Glutamatergic neuron (in vitro differentiated cells): ENCODE results near the gene LCN2. TPM values are rescaled to one million over a fixed set of nuclear protein-coding genes. Genes with fewer than 3 reads are reported as not detected.
A peak's percentile ranks its signal among the peaks of the same experiment; 100 is the strongest.

Source experiments
- DNase-seq: peaks from one replicate; pipeline ENCODE4 v3.0.0; 2022
- H3K27ac Mint-ChIP-seq: one replicate; pipeline ENCODE4 v1.8.0; 2020; ENCODE audit warnings: mild to moderate bottlenecking, mixed read lengths, inconsistent platforms; ENCODE audit not compliant: unreplicated experiment
- H3K27me3 Mint-ChIP-seq: one replicate; pipeline ENCODE4 v1.8.0; 2020; ENCODE audit warnings: mild to moderate bottlenecking, moderate library complexity, mixed read lengths, inconsistent platforms; ENCODE audit not compliant: unreplicated experiment
- H3K36me3 Mint-ChIP-seq: one replicate; pipeline ENCODE4 v1.8.0; 2020; ENCODE audit warnings: mild to moderate bottlenecking, mixed read lengths, inconsistent platforms; ENCODE audit not compliant: unreplicated experiment
- H3K4me1 Mint-ChIP-seq: one replicate; pipeline ENCODE4 v1.8.0; 2020; ENCODE audit warnings: mild to moderate bottlenecking, low read depth, mixed read lengths, inconsistent platforms; ENCODE audit not compliant: unreplicated experiment
- H3K4me3 Mint-ChIP-seq: one replicate; pipeline ENCODE4 v1.8.0; 2020; ENCODE audit warnings: mild to moderate bottlenecking, mixed read lengths, inconsistent platforms; ENCODE audit not compliant: unreplicated experiment
- H3K9me3 Mint-ChIP-seq: one replicate; pipeline ENCODE4 v1.8.0; 2020; ENCODE audit warnings: mild to moderate bottlenecking, moderate library complexity, mixed read lengths, inconsistent platforms; ENCODE audit not compliant: unreplicated experiment
- CTCF ChIP-seq: fragments of 200-600 bp; sonication (generic); IDR thresholded peaks from one replicate; pipeline ENCODE4 v1.5.0; 2021; ENCODE audit not compliant: partially characterized antibody, unreplicated experiment
- total RNA-seq: library from RNA; stranded (reverse); fragmentation: NEBNext Ultra II Directional; extraction: Animal tissue kit (Norgen Biotek cat#: 25700); gene quantifications from one replicate; pipeline ENCODE4 v1.2.1, GENCODE V29; 2021; ENCODE audit not compliant: unreplicated experiment

The LCN2 gene
- total RNA-seq, 1 donor from 2014 or later = not detected

- Mint-ChIP-seq H3K36me3 (no peaks in the 10 kb centered on the region), H3K9me3 (peaks cover 14% of the 10 kb centered on the region), H3K27me3 (peaks cover 5% of the 10 kb centered on the region), H3K27ac (no peak overlapping the region), H3K4me1 (peaks cover 6% of the 10 kb centered on the region), H3K4me3 (no peak overlapping the region)
- DNase-seq = peak; percentile 5
- TF ChIP-seq CTCF = no peak
Measured at GRCh38 chr9:128143525-128144238, 5.6 kb upstream of the LCN2 start.

DNA sequence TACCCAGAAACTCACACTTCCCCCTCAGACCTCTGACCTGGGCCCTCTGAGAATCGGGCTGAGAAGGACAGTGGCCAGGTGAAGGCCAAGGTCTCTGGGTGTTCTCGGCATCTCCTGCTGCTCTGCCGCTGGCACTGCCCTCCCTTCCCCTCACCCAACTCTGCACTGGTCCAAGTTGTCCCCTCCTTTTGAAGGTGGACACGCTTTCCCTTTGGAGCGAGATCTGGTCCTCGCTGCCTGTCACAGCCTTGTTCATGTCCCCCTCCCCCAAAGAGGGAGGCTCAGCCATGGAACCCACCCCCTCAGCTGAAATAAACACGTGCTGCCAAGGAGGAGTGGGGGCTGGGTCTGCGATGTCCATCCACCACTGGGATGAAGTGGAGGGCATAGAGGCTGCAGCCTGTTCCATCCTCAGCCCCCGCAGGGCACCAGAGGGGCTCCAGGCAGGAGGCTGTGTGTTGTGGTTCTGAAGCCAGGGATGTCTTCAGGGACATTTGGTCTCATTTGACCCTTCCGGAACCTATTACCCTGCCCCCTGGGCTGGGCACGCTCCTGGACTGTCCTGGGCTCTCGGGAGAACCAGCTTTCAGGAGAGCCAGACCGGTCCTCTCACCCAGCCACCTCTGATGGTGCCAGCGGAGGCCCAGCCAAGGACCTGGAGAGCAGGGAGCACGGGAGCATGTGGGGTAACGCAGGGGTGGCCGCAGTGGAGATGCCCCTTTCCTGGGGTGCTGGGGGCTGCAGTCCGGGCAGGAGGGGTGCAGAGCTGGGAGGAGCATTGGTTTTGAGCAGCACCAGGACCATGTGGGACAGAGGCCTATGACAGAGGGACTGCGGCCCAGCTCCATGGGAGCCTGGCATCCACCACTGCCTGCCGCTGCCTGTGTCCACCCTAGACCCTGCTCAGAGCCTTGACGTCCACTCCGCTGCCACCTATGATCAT is 4.7 kb upstream of the LCN2 start:
- H3K4me1 Mint-ChIP-seq = peaks cover 6% of the 10 kb centered on the region
- H3K4me3 Mint-ChIP-seq = no peak overlapping the region
- H3K9me3 Mint-ChIP-seq = peaks cover 14% of the 10 kb centered on the region
- H3K36me3 Mint-ChIP-seq = no peaks in the 10 kb centered on the region
- TF ChIP-seq CTCF = no peak
- peak; percentile 8 for DNase-seq
- H3K27me3 Mint-ChIP-seq = peaks cover 5% of the 10 kb centered on the region
- H3K27ac Mint-ChIP-seq = no peak overlapping the region

GRCh38 chr9:128145536-128145935 is 3.7 kb upstream of the LCN2 start:
- peaks cover 10% of the 10 kb centered on the region for H3K9me3 Mint-ChIP-seq
- DNase-seq = peak; percentile 9
- no peak overlapping the region for H3K4me3 Mint-ChIP-seq
- no peak overlapping the region for H3K27ac Mint-ChIP-seq
- H3K4me1 Mint-ChIP-seq = peaks cover 5% of the 10 kb centered on the region
- H3K36me3 Mint-ChIP-seq = no peaks in the 10 kb centered on the region
- peaks cover 8% of the 10 kb centered on the region for H3K27me3 Mint-ChIP-seq
- no peak for TF ChIP-seq CTCF

GRCh38 chr9:128145951-128146351 is 3.3 kb upstream of the LCN2 start:
- peak; percentile 12 for DNase-seq
- Mint-ChIP-seq H3K36me3 (no peaks in the 10 kb centered on the region), H3K4me1 (peaks cover 5% of the 10 kb centered on the region), H3K4me3 (no peak overlapping the region), H3K27me3 (peaks cover 8% of the 10 kb centered on the region), H3K9me3 (peaks cover 13% of the 10 kb centered on the region), H3K27ac (no peak overlapping the region)
- no peak for TF ChIP-seq CTCF
